IPS DF 4.7 (cell line): ENCODE measurements around the gene HSPA1A.
"Not testable (repeated sequence)": the region's sequence is repeated elsewhere in the genome, so short reads cannot be mapped to it uniquely, and the experiment has no call there.

Source experiments
- DNase-seq: peaks from one replicate; pipeline ENCODE4 v3.0.0-alpha.2; 2013; ENCODE audit warnings: low spot score; ENCODE audit errors: extremely low read depth

Gene HSPA1A

DNA sequence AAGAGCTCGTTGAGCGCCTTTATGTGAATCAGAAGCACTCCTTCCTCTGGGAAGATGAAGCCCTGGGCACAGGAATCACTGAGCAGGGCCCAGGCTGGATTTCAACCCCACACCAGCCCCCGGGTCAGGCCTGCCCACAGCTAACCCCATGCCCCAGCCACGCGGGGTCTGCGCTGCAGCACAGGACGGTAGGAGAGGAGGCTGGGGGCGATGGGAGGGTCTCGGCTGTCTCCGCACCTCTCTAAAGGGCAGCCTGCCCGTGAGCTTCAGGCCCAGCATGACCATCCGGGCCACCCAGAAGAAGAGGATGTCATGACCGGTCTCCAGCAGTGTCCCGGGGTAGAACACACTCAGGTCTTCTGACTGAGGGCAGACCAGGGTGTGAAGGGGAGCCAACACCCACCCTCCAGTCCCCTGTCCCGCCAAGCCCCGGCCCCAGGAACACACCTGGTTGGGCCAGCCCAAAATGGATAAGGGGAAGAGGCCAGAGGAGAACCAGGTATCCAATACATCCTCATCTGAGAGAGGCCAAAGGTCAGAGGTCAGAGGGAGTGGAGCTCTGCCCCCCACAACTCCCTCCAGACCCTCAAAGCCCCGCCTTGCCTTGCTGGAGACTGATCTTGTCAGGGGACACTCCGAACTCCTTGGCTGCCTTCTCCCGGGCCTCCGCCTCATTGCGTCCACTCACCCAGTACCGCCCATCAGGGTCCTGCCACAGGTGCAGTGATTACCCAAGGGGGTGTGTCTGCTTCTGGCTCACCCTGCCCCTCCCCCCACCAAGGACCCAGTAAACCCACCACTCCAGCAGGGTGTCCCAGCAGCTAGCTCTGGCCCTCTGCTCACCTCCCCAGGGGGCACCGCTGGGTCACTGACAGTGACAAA, 33.9 kb upstream of the HSPA1A start:
- DNase-seq, result no peak

DNA sequence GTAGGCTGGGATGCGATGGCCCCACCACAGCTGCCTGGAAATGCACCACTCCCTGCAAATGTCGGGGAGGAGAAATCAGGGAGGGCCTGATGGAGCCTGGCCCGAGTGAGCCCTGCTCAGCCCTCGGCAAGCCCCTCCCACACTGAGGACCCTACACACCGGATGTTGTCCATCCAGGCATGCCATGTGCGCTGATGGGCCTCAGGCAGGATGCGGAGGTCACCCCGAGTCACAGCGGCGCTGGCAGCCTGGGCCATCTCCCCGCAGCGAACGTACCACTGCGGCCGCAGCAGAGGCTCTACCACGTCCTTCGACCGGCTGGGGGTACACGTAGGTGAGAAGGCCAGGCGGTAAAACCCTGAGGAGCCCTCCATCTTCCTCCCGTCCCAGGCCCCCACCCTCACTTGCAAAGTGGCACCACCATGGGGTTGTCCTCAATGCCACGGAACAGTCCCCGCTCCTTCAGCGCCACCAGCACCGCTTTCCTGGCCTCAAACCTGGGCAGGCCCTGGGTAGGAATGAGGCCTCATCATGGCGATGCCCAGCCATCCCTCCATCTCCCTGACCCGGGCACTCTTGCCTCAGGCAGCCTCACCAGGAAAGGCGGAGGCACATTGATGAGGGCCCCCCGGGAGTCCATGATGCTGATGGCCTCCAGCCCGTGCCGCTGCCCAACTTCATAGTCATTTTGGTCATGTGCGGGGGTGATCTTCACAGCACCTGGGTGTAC, 33.1 kb upstream of the HSPA1A start:
- no peak for DNase-seq

DNA sequence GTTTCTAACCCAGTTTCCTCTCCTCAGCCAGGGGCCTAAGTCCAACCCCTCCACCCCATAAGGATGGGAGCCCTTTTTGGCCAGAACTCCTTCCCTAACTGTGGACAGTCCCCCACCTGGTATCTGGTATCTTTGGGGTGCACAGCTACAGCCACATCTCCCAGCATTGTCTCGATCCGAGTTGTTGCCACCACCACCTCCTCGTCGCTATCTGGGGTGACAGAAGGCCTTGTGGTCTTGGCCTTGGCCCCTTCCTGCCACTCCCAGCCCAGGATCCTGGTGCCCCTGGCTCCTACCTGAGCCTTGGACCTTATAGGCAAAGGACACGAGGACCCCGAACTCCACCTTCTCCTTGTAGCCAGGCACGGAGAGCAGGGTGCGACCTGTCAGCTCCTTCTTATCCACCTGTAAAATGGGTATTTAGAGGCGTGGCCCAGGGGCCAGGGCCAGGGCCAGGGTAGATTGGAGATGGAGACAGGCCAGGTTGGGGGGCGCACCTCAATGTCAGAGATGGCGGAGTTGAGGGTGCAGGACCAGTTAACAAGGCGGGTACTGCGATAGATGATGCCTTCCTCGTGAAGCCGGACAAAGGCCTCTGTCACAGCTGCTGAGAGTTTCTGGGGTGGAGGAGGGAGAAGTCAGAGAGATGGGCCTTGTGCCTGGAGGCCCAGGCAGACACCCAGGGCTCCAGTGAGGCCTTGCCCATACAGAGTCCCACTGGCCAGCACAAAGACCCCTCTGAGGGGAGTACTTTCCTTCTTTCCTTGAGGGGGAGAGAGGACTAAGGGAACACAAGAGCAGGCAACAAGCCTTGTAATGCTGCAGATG, 31.0 kb upstream of the HSPA1A start:
- no peak for DNase-seq

DNA sequence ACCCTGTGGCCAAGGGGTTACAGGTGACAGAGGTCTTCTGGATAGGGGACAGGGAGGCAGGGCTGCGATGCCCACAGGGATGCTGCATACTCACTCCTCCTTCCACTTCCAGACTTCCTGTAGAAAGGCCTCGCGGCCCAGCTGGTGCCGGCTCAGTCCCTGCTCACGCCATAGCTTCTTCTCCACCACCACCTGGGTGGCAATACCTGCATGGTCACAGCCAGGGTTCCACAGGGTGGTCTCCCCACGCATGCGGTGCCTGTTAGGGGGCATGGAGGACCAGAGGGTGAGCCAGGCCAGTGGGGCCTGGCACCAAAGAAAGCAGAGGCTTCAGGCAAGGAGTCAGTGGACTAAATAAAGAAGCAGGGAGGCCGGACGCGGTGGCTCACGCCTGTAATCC, 29.9 kb upstream of the HSPA1A start:
- DNase-seq, result no peak

DNA sequence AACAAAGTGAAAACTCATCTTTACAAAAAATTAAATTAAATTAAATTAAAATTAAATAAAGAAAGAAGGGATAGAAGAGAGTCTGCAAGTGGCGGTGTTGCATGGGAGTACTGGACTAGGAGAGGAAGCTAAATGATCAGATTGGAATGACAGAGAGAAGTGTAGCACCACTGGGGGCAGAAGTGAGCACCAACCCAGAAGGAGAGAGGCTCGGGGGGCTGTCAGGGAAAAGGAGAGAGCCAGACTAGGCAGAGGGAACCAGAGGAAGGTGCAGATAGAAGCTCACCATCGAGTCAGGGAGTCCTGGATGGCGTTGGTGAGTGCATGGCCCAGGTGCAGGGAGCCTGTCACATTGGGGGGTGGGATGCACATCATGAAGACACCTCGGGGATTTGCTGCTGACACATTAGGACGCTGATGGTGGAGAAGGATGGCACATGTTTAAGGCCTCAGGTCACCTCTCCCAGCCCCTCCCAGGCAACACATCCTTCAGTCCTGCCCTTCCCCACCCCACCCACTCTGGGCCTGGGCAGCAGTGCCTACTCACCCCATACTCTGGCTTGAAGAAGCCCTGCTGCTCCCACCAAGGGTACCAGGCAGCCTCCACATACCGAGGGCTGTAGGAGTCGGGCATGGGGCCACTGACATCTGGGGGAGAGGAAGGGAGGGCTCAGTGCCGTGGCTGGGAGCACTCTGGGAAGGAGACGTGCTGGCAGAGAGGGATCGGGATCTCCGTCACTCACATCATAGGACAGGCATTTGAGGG, 23.8 kb upstream of the HSPA1A start:
- DNase-seq, result no peak

DNA sequence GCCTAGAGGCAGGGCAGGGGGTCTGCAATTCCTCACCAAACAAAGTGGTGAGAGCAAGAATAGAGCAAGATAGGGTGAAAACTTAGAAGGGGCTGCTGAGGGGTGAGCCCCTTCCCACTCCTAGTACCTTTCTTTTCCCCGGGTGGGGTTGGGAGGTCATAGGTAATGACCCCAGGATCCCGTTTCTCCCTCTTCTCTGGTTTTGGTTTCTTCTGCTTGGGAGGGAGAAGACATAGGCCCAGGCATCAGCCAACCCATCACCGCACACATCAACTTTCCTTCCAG, 23.3 kb upstream of the HSPA1A start:
- DNase-seq, result no peak

DNA sequence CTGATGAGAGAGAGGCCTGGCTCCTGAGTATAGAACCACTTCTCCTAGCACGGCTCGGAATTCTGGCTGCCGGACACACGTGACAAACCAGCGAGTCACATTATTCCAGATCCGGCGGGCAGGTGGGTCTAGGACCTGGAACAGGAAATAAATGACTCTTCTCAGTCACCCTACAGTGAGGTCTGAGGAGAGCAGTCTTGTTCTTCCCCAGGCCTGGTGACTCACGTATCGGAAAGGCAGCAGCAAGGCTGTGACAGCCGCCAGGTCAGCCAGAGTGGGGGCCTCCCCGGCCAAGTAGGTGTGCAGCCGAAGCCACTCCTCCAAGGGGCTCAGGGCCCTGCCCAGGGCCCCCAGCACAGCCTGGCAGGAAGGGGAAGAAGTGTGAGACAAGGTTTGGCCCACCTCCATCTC, 22.6 kb upstream of the HSPA1A start:
- no peak for DNase-seq

DNA sequence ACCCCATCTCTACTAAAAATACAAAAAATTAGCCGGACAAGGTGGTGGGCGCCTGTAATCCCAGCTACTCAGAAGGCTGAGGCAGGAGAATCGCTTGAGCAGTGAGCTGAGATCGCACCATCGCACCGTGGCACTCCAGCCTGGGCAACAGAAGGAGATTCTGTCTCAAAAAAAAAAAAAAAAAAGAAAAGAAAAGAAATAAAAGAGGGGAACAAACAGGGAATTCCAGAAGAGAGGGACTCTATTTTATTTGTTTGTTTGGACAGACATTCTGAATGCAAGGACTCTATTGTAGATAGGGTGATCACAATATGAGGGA, 21.5 kb upstream of the HSPA1A start:
- DNase-seq, result not testable (repeated sequence)

DNA sequence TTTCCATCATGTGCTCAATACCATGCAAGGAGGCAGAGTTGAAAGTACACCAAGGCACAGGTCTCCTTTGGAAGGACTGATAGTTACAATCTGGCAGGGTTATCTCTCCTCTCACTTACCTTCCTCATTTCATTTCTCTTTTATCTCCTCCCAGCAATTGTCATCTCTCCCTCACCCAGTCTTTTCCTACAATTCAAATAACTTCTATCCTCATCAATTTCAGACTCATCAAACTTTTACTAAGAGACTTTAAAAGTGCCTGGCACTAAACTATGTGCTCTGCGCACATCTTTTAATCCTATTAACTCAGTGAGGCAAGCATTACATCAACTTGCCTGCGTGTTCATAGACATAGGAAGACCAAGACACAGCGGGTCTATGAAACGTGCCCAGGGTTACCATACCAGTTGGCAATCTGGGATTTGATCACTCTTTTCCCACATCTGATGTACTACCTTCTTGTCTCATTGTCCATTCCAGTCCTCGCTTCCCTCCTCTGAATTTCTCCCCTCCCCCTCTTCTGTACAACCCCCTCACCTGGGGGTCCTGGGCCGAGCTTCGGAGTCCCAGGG, 21.0 kb upstream of the HSPA1A start:
- DNase-seq, result no peak

DNA sequence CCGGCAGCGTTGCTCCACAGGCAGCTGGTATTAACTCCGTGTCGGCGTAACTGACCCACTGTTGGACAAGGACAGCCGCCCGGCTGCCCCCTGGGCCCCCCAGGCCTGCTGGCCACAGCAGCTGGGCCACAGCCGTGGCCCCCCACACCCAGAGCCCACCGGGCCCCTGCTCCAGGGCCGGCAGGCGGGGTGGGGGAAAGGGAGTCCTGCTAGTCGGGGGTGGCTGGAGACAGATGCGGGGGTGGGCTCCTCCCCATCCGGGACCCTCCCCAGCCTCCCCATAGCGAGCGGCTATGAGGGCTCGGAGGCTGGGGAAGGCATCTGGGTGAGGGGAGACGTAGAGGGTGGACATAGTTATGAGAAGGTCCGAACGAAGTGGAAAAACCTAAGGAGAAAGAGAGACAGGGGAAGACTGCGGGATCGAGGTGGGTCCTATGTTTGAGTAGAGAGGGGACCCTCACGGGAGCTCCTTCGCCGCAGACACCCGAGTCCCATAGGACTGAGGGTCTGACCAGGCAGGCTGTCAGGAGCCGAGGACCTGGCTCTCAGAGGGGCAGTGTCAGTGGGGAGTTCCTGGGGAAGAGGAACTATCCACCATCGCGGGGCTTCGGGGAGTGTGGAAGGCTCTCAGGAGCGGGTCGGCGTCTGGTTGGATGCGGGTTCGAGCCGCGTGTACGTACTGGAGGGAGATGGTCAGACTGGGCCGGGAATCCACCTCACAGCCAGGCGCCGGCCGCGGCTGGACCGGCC, 20.3 kb upstream of the HSPA1A start:
- DNase-seq, result no peak

DNA sequence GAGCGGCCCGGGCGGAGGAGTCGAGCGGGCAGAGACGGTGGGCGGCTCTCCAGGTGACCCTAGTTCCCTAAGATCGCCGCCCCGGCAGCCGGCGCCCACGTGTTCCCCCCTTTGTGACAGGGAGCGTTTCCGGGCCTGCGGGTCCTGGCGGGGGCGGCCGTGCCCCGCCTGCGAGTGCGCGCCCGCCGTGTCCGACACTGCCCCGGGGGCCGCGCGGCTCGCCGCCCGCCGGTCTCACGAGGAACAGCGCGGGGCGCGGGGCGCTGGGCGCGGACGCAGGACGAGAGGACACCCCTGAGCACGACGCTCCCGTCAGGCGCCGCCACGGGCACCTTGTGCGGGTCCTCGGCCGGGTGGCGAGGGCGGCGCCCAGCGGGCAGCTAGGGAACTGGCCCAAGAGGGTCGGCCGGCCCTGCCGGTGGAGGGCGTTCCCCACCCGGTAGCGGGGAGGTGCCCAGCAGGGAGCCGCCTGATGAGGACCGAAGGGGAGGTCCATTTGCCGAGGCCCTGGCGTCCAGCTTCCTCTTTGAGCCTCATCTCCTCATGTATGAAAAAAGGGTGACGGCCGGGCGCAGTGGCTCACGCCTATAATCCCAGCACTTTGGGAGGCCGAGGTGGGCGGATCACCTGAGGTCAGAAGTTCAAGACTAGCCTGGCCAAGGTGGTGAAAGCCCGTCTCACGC, 19.6 kb upstream of the HSPA1A start, which contains the start of gene VARS1:
TSS of gene VARS1 (minus strand) at position 137 of the 683 bp plus-strand sequence. CDS start 535 bp downstream, outside the sequence.
- no peak for DNase-seq

DNA sequence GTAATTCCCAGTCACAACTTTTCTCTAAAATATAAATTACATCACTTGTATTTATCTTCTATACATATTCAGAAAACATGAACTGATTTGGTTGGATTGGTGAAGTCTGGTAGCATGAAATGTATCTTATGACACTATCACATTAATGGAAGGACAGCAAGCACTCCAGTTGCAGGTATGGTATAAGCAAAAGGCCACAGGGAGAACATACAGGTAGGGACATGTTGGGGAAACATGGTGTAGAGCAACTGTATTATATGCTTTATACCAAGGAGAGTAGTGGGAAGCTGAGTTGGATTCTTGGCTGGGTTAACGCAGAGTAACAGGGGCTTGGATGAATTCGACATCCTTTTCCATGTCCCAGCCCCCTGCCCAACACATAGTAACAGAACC, 18.4 kb upstream of the HSPA1A start:
- no peak for DNase-seq

DNA sequence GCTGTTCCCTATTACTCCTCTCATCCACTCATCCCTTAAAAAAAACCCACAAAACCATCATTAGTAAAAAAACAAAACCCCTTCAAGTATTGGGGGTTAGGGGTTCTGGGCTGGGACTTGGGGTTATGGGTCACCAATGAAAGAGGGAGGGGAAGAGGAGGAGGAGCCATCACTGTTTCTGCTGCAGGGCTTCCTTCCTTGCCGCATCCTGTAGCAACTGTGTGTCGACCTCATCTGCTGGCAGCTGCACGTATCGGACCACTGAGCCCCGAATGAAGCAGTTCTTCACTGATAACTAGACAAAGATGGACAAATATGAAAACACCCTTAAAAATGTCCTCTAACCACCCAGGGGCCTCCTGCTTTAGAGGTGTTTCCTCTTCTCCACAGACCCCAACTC, 17.8 kb upstream of the HSPA1A start:
- DNase-seq, result no peak

DNA sequence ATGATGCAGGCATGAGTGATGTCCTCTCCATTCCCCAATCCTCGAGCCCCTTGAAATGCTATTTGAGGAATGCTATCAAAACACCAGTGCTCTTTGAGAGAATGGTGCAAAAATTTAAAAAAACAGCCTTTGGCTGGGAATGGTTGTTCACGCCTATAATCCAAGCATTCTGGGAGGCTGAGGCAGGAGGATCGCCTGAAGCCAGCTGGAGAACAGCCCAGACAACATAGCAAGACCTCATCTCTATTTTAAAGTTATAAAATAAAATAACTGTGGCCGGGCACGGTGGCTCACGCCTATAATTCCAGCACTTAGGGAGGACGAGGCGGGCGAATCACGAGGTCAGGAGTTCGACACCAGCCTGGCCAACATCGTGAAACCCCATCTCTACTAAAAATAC, 15.6 kb upstream of the HSPA1A start:
- DNase-seq, result no peak

DNA sequence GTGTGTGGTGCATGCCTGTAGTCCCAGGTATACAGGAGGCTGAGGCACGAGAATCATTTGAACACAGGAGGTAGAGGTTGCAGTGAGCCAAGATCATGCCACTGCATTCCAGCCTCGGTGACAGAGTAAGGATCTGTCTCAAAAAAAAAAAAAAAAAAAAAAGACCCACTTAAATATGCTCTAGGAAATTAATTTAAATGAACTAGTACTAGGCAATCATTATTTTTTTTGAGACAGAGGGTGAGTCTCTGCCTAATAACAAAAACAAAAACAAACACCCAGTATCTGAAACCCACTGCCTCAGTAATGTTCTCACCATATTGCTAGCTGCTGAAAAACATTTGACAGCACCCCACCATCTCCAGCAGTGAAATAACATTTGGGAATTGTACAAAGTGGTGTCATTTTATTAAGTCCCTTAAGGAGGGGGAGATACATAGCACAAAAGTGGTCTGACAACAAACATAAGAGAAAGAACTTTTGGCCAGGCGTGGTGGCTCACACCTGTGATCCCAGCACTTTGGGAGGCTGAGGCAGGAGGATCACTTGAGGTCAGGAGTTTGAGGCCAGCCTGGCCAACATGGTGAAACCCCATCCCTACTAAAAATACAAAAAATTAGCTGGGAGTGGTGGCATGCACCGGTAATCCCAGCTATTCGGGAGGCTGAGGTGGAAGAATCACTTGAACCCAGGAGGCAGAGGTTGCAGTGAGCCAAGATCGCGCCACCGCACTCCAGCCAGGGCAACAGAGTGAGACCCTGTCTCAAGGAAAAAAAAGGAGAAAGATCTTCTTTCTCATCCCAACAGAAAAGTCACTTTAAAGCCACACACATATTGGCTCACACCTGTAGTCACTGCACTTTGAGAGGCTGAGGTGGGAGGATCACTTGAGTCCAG, 14.1 kb upstream of the HSPA1A start:
- not testable (repeated sequence) for DNase-seq

DNA sequence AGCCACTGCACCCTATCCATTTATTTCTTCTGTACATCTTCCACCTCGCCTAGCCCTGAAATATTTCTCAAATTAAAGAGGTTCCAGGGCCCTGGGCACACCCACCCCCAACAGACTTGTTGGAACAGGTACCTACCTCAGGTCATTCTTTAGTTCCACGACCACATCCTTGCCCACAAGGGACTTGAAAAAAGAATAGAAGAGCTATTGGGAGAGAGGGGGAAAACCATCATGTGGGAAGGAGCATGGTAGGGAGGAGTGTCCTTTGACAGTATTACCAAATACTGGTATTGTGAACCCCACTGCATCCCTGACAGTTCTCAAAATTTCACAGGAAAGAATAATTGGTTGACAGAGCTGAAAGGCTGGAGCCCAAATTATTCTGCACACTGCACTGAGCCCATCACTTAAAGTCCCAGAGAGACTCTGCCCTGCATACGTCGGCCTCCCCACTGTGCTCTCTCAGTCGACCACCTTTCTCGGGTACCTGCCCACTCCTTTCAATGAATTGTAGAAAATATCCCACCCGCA, 9.3 kb upstream of the HSPA1A start:
- DNase-seq, result no peak

DNA sequence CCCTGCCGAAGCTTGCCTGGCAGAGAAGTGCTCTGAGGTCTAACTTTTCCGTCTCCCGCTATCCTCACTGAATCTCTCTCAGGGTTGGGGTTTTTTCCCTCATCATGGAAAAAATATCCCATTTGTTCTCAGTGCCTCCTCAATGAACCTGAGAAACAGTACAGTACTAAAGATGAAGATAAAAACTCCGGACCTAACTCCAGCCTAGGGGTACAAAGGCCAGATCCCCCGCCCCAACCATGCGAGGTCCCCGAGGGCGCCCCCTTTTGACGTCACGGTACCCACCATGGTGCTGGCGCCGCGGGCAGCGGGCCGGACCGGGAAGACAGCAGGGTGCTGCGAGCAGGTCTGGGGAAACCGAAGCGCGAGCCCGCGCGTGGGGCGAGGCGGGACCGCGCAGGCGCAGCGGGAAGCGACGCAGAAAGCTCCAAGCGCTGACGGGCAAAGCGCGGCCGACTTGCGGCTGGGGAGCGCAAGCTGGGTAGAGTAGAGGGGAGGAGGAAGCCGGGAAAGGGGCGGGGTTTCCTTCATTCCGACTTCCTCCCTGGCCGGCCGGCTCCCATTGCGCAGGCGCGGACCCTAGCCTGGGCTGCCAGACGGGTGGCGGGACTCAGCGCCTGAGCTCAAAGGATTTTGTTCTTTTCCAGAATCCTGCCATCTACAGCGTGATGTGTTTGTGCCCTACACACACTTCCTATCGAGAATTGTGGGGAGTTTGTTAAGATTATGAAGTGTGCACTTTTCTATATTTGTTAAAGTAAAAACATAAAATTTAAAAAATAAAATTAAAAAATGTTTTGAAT, 8.7 kb upstream of the HSPA1A start, which contains the start of gene LSM2:
TSS of gene LSM2 (minus strand) at position 497 of the 803 bp plus-strand sequence. CDS start at position 288, 209 bp downstream.
- no peak for DNase-seq
